Adrenal gland (tissue), 12 donors: ENCODE measurements around the gene SMAD7. TPM values are rescaled to one million over a fixed set of nuclear protein-coding genes. Genes with fewer than 3 reads are reported as not detected.

Source experiments
- DNase-seq, 7 donors: peaks; one replicate each; pipeline ENCODE4 v3.0.0-alpha.2; 2019 to 2020
- H3K27ac ChIP-seq, 5 donors: fragments of 200-600 bp; sonication (generic) in 4 of 5; 1 replicate in 3 of 5; 2 replicates in 2 of 5; pipeline versions ENCODE4 v1.5.1 to v1.8.0; 2016 to 2020; ENCODE audit warnings: mild to moderate bottlenecking in 1 of 5
- H3K27me3 ChIP-seq: fragments of 200-600 bp; 2 replicates; pipeline ENCODE4 v1.8.0; 2021
- H3K36me3 ChIP-seq, 2 donors: fragments of 200-600 bp; replicated peaks in 1 of 2; 1 replicate in 1 of 2; 2 replicates in 1 of 2; pipeline versions ENCODE4 v1.5.1 to v1.8.0; 2018 to 2022
- H3K4me1 ChIP-seq, 2 donors: fragments of 200-600 bp; replicated peaks in 1 of 2; 1 replicate in 1 of 2; 2 replicates in 1 of 2; pipeline versions ENCODE4 v1.5.1 to v1.8.0; 2018 to 2021
- H3K4me3 ChIP-seq, 4 donors: fragments of 200-600 bp; sonication (generic) in 3 of 4; one replicate each; pipeline ENCODE4 v1.5.1; 2016 to 2018
- H3K9me3 ChIP-seq, 3 donors: fragments of 200-600 bp; sonication (generic) in 1 of 3; replicated peaks in 1 of 3; 1 replicate in 2 of 3; 2 replicates in 1 of 3; pipeline versions ENCODE4 v1.5.1 to v1.8.0; 2016 to 2021
- POLR2A ChIP-seq, 2 donors: fragments of 450-650 bp; IDR thresholded peaks; one replicate each; pipeline ENCODE4 v1.6.1; 2017; ENCODE audit warnings: antibody characterized with exemption in 2 of 2, mild to moderate bottlenecking in 2 of 2, moderate library complexity in 1 of 2
- WGBS, 4 donors: extraction: QIAGEN DNeasy Blood & Tissue Kit in 2 of 4; methylation state at CpG; one replicate each; pipeline versions ENCODE4 v1.1.5 to v1.1.7; 2013 to 2017; 5-methylcytosine and 5-hydroxymethylcytosine counted together
- intact Hi-C, 2 donors: fragments of 100-400 bp; cut with DNase I; formaldehyde crosslinking; loops; one replicate each; pipeline versions ENCODE4 v1.14.1 to v1.15.0; 2022 to 2023
- polyA plus RNA-seq, 3 donors: library from polyadenylated mRNA; stranded (reverse); fragments of 200-250 nt in 2 of 3; fragments of 350-450 nt in 1 of 3; fragmentation: Illumina TruSeq in 1 of 3; extraction: RNeasy Lipid Tissue Mini Kit (QIAGEN cat#74804) in 1 of 3; gene quantifications; one replicate each; pipeline ENCODE4 v1.2.3, GENCODE V29; 2013 to 2014
- total RNA-seq, 9 donors: library from RNA; depleted of rRNA in 4 of 9; stranded (reverse); fragments of >200 nt in 4 of 9; fragments of 120-200 nt in 1 of 9; fragmentation: NEBNext Ultra II Directional in 1 of 9; extraction: Animal tissue kit (Norgen Biotek cat#: 25700) in 1 of 9; gene quantifications; one replicate each; pipeline versions ENCODE4 v1.1.0 to v1.2.4, GENCODE V29; 2013 to 2023
- TF ChIP-seq, protein P1 (sequence below), 6 experiments: fragments of 450-650 bp in 4 of 6; fragments of 200-600 bp in 2 of 6; sonication (generic) in 1 of 6; IDR thresholded peaks; 1 replicate in 5 of 6; 2 replicates in 1 of 6; pipeline versions ENCODE4 v1.5.1 to v1.8.0; 2016 to 2021; ENCODE audit warnings: antibody characterized with exemption in 6 of 6, mild to moderate bottlenecking in 2 of 6, moderate library complexity in 1 of 6
- donor health status: healthy with polysubstance abuse.
- donor health status: Bipolar disorder and iron deficiency.
- donor health status: DM: yes; HTN: yes; CAD: no.
- donor health status: DM: no; HTN: no; CAD: no.
- donor health status: DM: no; HTN: no; CAD: no.
- donor health status: DM: yes; HTN: yes; CAD: no.

Gene SMAD7
- total and polyA plus RNA-seq, 12 donors, result 6.1 to 68.3 (median 16.8) TPM

GRCh38 chr18:48893608-48894600 lies 56.9 kb downstream of the SMAD7 start:
- no peaks in the 10 kb centered on the region for H3K36me3 ChIP-seq
- intact Hi-C loops, result no loop called here
- DNase-seq, result no peak
- H3K27ac ChIP-seq, result no peak overlapping the region
- no peaks in the 10 kb centered on the region for H3K27me3 ChIP-seq
- TF ChIP-seq, protein P1, sequence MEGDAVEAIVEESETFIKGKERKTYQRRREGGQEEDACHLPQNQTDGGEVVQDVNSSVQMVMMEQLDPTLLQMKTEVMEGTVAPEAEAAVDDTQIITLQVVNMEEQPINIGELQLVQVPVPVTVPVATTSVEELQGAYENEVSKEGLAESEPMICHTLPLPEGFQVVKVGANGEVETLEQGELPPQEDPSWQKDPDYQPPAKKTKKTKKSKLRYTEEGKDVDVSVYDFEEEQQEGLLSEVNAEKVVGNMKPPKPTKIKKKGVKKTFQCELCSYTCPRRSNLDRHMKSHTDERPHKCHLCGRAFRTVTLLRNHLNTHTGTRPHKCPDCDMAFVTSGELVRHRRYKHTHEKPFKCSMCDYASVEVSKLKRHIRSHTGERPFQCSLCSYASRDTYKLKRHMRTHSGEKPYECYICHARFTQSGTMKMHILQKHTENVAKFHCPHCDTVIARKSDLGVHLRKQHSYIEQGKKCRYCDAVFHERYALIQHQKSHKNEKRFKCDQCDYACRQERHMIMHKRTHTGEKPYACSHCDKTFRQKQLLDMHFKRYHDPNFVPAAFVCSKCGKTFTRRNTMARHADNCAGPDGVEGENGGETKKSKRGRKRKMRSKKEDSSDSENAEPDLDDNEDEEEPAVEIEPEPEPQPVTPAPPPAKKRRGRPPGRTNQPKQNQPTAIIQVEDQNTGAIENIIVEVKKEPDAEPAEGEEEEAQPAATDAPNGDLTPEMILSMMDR (IDR thresholded peaks at IDR 0.05), result no peak
- no peak for TF ChIP-seq POLR2A (IDR thresholded peaks at IDR 0.05)
- H3K4me3 ChIP-seq, result no peak overlapping the region
- WGBS, 4 donors, result 89 to 97% (median 91%) methylated on average over 11 to 25 of the region's 25 CpGs
- no peaks in the 10 kb centered on the region for H3K9me3 ChIP-seq
- peaks cover 5 to 7% of the 10 kb centered on the region in 2 donors for H3K4me1 ChIP-seq

- Histone ChIP-seq H3K4me3 (no peak overlapping the region), H3K4me1 (peaks cover 6 to 7% of the 10 kb centered on the region in 2 donors), H3K9me3 (no peaks in the 10 kb centered on the region), H3K36me3 (no peaks in the 10 kb centered on the region), H3K27ac (no peak overlapping the region), H3K27me3 (no peaks in the 10 kb centered on the region)
- TF ChIP-seq POLR2A (IDR thresholded peaks at IDR 0.05), result no peak
- TF ChIP-seq, protein P1 (IDR thresholded peaks at IDR 0.05), result no peak
- 77 to 85% (median 82%) methylated on average over 9 to 14 of the region's 14 CpGs for WGBS, 4 donors
- intact Hi-C loops, result no loop called here
- no peak for DNase-seq
Observed at GRCh38 chr18:48893061-48893607, 57.6 kb downstream of the SMAD7 start.

DNA sequence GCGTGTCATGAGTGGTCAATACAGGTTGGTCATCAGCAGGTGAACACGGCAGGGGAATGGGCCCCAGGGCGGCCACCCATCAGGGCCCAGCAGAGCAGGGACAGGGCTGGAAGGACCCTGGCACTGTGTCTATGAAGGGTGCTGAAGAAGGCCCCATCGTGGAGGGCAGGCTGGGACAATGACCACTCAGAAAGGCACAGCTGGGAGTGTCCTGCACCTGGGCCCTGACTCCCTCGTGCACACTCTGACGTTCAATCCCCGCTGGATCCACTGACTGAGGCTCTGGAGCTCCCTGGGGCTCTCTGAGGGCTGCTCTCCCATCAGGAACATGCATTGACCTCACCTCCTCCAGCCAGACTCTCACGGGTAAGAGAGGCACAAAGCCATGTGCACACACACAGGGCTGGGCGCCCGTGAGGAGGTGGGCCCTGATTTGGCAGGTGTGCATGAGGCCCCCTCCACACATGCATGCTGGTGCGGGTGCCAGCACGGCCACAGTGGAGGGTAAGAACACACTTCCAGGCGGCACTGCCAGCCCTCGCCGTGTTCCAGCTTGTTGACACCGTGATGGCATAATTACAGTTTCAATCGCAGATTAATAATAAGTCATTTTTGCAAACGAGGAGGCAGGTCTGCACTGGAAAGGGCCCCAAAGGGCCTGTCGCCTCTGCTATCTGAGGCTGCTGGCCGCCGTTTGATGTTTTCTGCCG lies 58.5 kb downstream of the SMAD7 start:
- Histone ChIP-seq H3K27me3 (no peaks in the 10 kb centered on the region), H3K4me1 (peaks cover 6 to 7% of the 10 kb centered on the region in 2 donors), H3K27ac (no peak overlapping the region), H3K4me3 (no peak overlapping the region), H3K36me3 (no peaks in the 10 kb centered on the region), H3K9me3 (no peaks in the 10 kb centered on the region)
- 88 to 95% (median 92%) methylated on average over 17 to 22 of the region's 22 CpGs for WGBS, 4 donors
- DNase-seq, result no peak
- intact Hi-C loops, result no loop called here
- no peak for TF ChIP-seq POLR2A (IDR thresholded peaks at IDR 0.05)
- TF ChIP-seq, protein P1 (IDR thresholded peaks at IDR 0.05), result no peak

DNA sequence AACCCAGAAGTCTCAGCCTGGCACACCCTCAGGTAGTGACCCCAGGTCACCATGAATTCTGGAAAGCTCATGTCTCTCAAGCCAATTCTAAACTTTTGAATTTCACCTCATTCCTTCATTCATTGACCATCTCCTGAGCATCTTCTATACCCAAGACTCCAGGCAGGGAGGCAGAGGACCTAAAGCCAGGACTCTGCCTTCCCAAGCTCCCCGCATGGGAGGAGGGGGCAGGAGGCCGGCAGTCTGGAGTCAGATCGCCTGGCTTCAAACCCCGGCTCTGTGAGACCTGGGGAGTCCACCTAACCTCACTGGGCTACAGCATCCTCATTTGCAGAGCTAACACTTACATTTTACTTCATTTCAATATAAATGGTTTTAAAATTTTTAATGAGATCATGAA lies 59.0 kb downstream of the SMAD7 start:
- Histone ChIP-seq H3K27me3 (no peaks in the 10 kb centered on the region), H3K4me3 (no peak overlapping the region), H3K4me1 (peaks cover 6 to 7% of the 10 kb centered on the region in 2 donors), H3K27ac (no peak overlapping the region), H3K36me3 (no peaks in the 10 kb centered on the region), H3K9me3 (no peaks in the 10 kb centered on the region)
- intact Hi-C loops, result no loop called here
- DNase-seq, result no peak
- TF ChIP-seq, protein P1 (IDR thresholded peaks at IDR 0.05), result no peak
- no peak for TF ChIP-seq POLR2A (IDR thresholded peaks at IDR 0.05)
- 97 to 100% (median 99%) methylated on average over 4 of the region's 4 CpGs for WGBS, 4 donors
